Diencephalon (tissue), 1 donor: ENCODE results near the gene CDC16. TPM values are rescaled to one million over a fixed set of nuclear protein-coding genes. Genes with fewer than 3 reads are reported as not detected.

Experiments used
- small RNA-seq: library from RNA; depleted of rRNA; stranded (forward); fragments of <200 nt; gene quantifications from one replicate; pipeline ENCODE3, GENCODE V24; 2014
- total RNA-seq: library from RNA; depleted of rRNA; stranded (reverse); fragments of >200 nt; gene quantifications from one replicate; pipeline ENCODE4 v1.2.3, GENCODE V29; 2014

The CDC16 gene, protein sequence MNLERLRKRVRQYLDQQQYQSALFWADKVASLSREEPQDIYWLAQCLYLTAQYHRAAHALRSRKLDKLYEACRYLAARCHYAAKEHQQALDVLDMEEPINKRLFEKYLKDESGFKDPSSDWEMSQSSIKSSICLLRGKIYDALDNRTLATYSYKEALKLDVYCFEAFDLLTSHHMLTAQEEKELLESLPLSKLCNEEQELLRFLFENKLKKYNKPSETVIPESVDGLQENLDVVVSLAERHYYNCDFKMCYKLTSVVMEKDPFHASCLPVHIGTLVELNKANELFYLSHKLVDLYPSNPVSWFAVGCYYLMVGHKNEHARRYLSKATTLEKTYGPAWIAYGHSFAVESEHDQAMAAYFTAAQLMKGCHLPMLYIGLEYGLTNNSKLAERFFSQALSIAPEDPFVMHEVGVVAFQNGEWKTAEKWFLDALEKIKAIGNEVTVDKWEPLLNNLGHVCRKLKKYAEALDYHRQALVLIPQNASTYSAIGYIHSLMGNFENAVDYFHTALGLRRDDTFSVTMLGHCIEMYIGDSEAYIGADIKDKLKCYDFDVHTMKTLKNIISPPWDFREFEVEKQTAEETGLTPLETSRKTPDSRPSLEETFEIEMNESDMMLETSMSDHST
- 62.7 TPM for total RNA-seq

DNA sequence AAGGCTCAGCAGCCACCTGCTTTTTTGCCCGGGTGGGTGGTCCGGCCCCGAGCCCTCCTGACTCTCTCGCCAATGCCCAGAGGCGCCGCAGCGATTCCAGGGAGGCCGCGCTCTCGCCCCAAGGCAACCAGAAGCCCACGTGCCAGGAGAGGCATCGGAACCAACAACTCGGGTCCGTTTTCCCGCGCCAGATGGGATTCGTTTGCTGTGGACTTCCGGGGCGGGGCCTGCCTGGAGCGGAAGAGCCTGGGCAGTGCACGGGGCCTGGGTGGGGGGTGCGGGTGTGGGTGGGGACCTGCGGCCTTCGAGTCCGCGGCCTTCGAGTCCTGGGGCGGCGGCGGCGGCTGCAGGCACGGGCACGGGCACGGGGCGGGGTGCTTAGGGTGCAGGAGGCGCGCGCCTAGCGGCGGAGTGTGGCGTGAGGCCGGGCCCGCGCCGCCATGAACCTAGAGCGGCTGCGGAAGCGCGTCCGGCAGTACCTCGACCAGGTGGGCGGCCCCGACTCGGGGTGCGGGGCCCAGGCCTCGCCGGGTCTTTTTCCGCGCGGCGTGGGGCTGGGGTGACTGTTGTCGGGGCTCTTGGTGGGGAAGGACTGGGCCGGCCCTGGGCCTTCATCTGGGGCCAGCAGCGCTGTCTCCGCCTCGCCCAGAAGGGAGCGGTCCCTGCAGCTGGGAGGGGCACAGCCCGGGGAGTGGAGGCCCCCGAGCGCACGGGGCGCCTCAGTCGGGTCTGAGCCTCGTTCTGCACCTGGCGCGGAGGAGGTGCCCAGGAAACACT is at the start of gene CDC16:
Gene CDC16 (plus strand): TSS at position 253 of the 777 bp plus-strand sequence. CDS start 188 bp downstream, at position 441.

DNA sequence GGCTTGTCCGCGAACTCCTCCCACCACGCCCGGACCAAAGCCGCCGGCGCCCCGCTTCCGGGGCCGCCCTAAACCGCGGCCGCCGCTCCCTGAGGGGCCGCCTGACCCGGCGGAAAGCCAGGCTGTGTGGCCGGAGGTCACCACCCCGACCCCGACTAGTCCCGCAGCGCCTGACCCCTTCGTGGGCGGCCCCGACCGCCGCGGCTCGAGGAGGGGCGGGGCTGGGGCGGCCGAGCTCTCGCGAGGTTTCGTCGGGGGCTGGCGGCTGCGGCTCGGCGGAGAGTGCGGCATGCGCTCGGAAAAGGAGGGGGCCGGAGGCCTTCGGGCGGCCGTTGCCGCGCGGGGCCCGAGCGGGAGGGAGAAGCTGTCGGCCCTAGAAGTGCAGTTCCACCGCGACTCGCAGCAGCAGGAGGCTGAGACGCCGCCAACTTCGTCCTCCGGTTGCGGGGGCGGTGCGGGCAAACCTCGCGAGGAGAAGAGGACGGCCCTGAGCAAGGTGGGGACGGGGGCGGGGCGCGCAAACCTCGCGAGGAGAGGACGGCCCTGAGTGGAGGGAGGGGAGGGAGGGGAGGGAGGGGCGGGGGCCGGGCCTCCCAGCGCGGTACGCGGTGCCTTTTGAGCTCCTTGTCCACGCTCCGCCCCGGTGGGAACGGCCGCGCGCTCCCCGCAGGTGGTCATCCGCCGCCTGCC is 46.8 kb downstream of the CDC16 start, which contains the start of gene UPF3A:
Gene UPF3A (plus strand): TSS at position 251 of the 690 bp plus-strand sequence. CDS start 39 bp downstream, at position 290.

DNA sequence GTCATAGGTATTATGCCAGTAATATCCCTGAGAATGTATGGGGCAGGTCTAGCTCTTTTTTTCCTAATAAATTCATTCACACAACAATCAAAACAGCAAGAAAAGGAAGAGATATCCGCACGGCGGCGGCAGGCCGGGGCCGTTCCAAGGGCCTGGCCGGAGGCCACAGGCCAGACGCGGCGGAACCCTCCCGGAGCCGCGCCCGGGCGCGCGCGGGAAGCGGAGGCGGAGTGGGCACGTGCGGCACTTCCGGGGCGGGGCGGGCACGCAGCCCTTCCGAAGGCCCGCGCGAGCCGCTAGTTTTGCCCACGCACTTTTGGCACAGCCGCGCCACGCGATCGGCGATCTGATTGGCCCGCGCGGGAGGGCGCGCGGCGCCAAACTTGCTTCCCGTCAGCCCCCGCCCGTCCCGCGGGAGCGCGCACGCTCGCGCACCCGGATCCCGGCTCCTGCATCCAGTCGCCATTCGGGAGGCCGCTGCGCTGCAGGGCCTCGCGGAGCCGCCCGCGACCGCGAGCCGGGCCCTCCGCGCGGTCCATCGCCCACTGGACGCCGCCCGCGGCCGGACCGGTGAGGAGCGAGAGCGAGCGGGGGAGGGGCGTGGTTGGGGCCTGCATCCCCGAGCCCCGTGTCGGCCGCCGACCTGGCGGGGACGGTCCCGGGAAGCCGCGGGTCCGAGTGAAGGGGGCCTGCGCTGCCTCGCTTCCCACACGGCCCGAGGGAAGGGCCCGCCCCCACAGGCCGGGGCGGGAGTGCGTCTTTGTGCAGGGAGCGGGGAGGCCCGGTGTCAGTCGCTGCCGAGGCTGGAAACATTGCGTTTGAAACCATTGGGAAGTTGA is 79.6 kb downstream of the CDC16 start, which contains the start of gene CHAMP1:
Gene CHAMP1 (plus strand): TSS at position 430 of the 839 bp plus-strand sequence. CDS start 9,340 bp downstream, outside the sequence.

Small RNA genes within 50 kb of the gene (small RNA-seq; reads per million reads assigned to genes)
- gene MIR4502 (not detected), gene MIR548AR (not detected)

Other genes with a start within 250 kb of the CDC16 start
- gene RASA3, start 102.3 kb upstream of the CDC16 start, total RNA-seq = 15.0 TPM
- gene CFAP97D2, start 55.6 kb upstream of the CDC16 start, total RNA-seq = 0.23 TPM
- 62.7 TPM for gene UPF3A, start 46.7 kb downstream of the CDC16 start, total RNA-seq
- gene CHAMP1, start 79.6 kb downstream of the CDC16 start, total RNA-seq = 8.8 TPM